DOHH2 (cell line): ENCODE results near the gene NUP205.

Experiments used
- H3F3A ChIP-seq: fragments of 200-600 bp; sonication (generic), shearing (Covaris generic); 2 replicates; pipeline ENCODE4 v1.6.0; 2016; ENCODE audit warnings: antibody characterized with exemption, mild to moderate bottlenecking; ENCODE audit not compliant: control insufficient read depth, insufficient read depth
- H3K27ac ChIP-seq: fragments of 200-600 bp; sonication (generic); 2 replicates; pipeline ENCODE4 v1.5.1; 2014; ENCODE audit warnings: low read depth, mild to moderate bottlenecking, low read length, moderate library complexity
- H3K27me3 ChIP-seq: fragments of 200-600 bp; sonication (generic); 2 replicates; pipeline ENCODE4 v1.6.1; 2014; ENCODE audit warnings: mild to moderate bottlenecking, low read length, mixed read lengths; ENCODE audit not compliant: control insufficient read depth
- H3K36me3 ChIP-seq: fragments of 200-600 bp; sonication (generic); 2 replicates; pipeline ENCODE4 v1.6.1; 2014; ENCODE audit warnings: mild to moderate bottlenecking, low read length, moderate library complexity, mixed read lengths; ENCODE audit not compliant: control insufficient read depth
- H3K4me1 ChIP-seq: fragments of 200-600 bp; sonication (generic); 2 replicates; pipeline ENCODE4 v1.6.1; 2014; ENCODE audit warnings: mild to moderate bottlenecking, low read length, mixed read lengths; ENCODE audit not compliant: control insufficient read depth
- H3K4me2 ChIP-seq: fragments of 200-600 bp; sonication (generic); 2 replicates; pipeline ENCODE4 v1.6.0; 2014; ENCODE audit warnings: mild to moderate bottlenecking, low read length, moderate library complexity
- H3K4me3 ChIP-seq: fragments of 200-600 bp; sonication (generic); 2 replicates; pipeline ENCODE4 v1.5.1; 2014; ENCODE audit warnings: mild to moderate bottlenecking, low read length, mixed read lengths
- H3K79me2 ChIP-seq: fragments of 200-600 bp; sonication (generic); 2 replicates; pipeline ENCODE4 v1.6.1; 2014; ENCODE audit warnings: mild to moderate bottlenecking, low read length, mixed read lengths; ENCODE audit not compliant: control insufficient read depth
- H3K9me2 ChIP-seq: fragments of 200-600 bp; sonication (generic); replicated peaks from 2 replicates; pipeline ENCODE4 v1.6.1; 2014; ENCODE audit warnings: mild to moderate bottlenecking, low read length, mixed read lengths; ENCODE audit not compliant: control insufficient read depth
- H3K9me3 ChIP-seq: fragments of 200-600 bp; sonication (generic); 2 replicates; pipeline ENCODE4 v1.6.1; 2014; ENCODE audit warnings: antibody characterized with exemption, low read length, mixed read lengths; ENCODE audit not compliant: control insufficient read depth, insufficient read depth
- H4K20me1 ChIP-seq: fragments of 200-600 bp; sonication (generic); 2 replicates; pipeline ENCODE4 v1.6.0; 2014; ENCODE audit warnings: low read depth, mild to moderate bottlenecking, antibody characterized with exemption, low read length, moderate library complexity; ENCODE audit not compliant: control insufficient read depth, insufficient read depth
- EZH2phosphoT487 ChIP-seq: fragments of 200-600 bp; sonication (generic); IDR thresholded peaks from 2 replicates; pipeline ENCODE4 v1.6.1; 2017; ENCODE audit warnings: borderline replicate concordance, mild to moderate bottlenecking, antibody characterized with exemption, low read length, moderate library complexity, mixed read lengths
- TF ChIP-seq, protein P1 (sequence below): fragments of 200-600 bp; sonication (generic); IDR thresholded peaks from one replicate; pipeline ENCODE4 v1.5.1; 2014; ENCODE audit warnings: antibody characterized with exemption, mild to moderate bottlenecking, low read depth, low read length; ENCODE audit not compliant: poor library complexity, severe bottlenecking

Gene NUP205

GRCh38 chr7:135560631-135561030 is 2.9 kb downstream of the NUP205 start:
- Histone ChIP-seq H3K4me3 (no peak overlapping the region), H3K9me3 (no peaks in the 10 kb centered on the region), H3K9me2 (no peaks in the 10 kb centered on the region), H3K36me3 (peaks cover 34% of the 10 kb centered on the region), H3K4me2 (0 out of 2 replicates have a peak overlapping the region, but pooled peaks have one; percentile 4), H3K27me3 (no peaks in the 10 kb centered on the region), H3K27ac (no peak overlapping the region), H3K4me1 (peaks cover 37% of the 10 kb centered on the region), H4K20me1 (peaks cover 23% of the 10 kb centered on the region), H3F3A (peaks cover 4% of the 10 kb centered on the region; the same call in 1 of the 2 replicates), H3K79me2 (peaks cover 79% of the 10 kb centered on the region)
- TF ChIP-seq, protein P1, sequence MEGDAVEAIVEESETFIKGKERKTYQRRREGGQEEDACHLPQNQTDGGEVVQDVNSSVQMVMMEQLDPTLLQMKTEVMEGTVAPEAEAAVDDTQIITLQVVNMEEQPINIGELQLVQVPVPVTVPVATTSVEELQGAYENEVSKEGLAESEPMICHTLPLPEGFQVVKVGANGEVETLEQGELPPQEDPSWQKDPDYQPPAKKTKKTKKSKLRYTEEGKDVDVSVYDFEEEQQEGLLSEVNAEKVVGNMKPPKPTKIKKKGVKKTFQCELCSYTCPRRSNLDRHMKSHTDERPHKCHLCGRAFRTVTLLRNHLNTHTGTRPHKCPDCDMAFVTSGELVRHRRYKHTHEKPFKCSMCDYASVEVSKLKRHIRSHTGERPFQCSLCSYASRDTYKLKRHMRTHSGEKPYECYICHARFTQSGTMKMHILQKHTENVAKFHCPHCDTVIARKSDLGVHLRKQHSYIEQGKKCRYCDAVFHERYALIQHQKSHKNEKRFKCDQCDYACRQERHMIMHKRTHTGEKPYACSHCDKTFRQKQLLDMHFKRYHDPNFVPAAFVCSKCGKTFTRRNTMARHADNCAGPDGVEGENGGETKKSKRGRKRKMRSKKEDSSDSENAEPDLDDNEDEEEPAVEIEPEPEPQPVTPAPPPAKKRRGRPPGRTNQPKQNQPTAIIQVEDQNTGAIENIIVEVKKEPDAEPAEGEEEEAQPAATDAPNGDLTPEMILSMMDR = no peak
- no peak for TF ChIP-seq EZH2phosphoT487

- H3K4me2 ChIP-seq = no peak overlapping the region
- no peaks in the 10 kb centered on the region for H3K9me3 ChIP-seq
- H3K27ac ChIP-seq = no peak overlapping the region
Observed at GRCh38 chr7:135562720-135563119, 5.0 kb downstream of the NUP205 start.

GRCh38 chr7:135571834-135572233 is 14.1 kb downstream of the NUP205 start:
- Histone ChIP-seq H3K4me2 (no peak overlapping the region), H4K20me1 (0 out of 2 replicates have a peak, but pooled peaks cover 3% of the 10 kb centered on the region), H3K27ac (no peak overlapping the region), H3K9me3 (no peaks in the 10 kb centered on the region), H3K27me3 (no peaks in the 10 kb centered on the region), H3F3A (peaks cover 23% of the 10 kb centered on the region; the same call in 1 of the 2 replicates), H3K9me2 (no peaks in the 10 kb centered on the region), H3K79me2 (peaks cover 70% of the 10 kb centered on the region), H3K4me1 (peaks cover 35% of the 10 kb centered on the region), H3K4me3 (no peak overlapping the region), H3K36me3 (peaks cover 67% of the 10 kb centered on the region)
- TF ChIP-seq, protein P1 = no peak
- no peak for TF ChIP-seq EZH2phosphoT487

More at GRCh38 chr7:135562720-135563119, 5.0 kb downstream of the NUP205 start:
- no peaks in the 10 kb centered on the region for H3K27me3 ChIP-seq
- H3K4me1 ChIP-seq = peaks cover 20% of the 10 kb centered on the region
- peaks cover 100% of the 10 kb centered on the region for H3K79me2 ChIP-seq
- no peak overlapping the region for H3K4me3 ChIP-seq
- peaks cover 4% of the 10 kb centered on the region; the same call in 1 of the 2 replicates for H3F3A ChIP-seq
- TF ChIP-seq, protein P1 = no peak
- no peak for TF ChIP-seq EZH2phosphoT487
- no peaks in the 10 kb centered on the region for H3K9me2 ChIP-seq
- peaks cover 45% of the 10 kb centered on the region for H3K36me3 ChIP-seq
- H4K20me1 ChIP-seq = peaks cover 32% of the 10 kb centered on the region
